GM18873 (cell line): ENCODE data around the gene EVI2B.
A peak's percentile ranks its signal among the peaks of the same experiment; 100 is the strongest.
"Not testable (repeated sequence)": the region's sequence is repeated elsewhere in the genome, so short reads cannot be mapped to it uniquely, and the experiment has no call there.

Source experiments
- ATAC-seq: cut with Tn5 transposase; IDR thresholded peaks from one replicate; pipeline ENCODE4 v1.9.1; 2021; ENCODE audit warnings: mild to moderate bottlenecking, moderate library complexity, moderate number of reproducible peaks; ENCODE audit not compliant: unreplicated experiment, low FRiP score

EVI2B gene

GRCh38 chr17:31313982-31314781, at the start of gene EVI2B:
TSS of gene EVI2B (minus strand) at chr17:31314054. CDS start at chr17:31305609, 8,445 bp downstream.
- ATAC-seq, result no peak

GRCh38 chr17:31357839-31358394, 44.1 kb upstream of the EVI2B start:
- ATAC-seq, result no peak

- ATAC-seq, result no peak
Measured at GRCh38 chr17:31357091-31357490, 43.2 kb upstream of the EVI2B start.

GRCh38 chr17:31355935-31356334, 42.1 kb upstream of the EVI2B start:
- ATAC-seq, result no peak

- no peak for ATAC-seq
Measured at GRCh38 chr17:31349454-31349853, 35.6 kb upstream of the EVI2B start.

GRCh38 chr17:31345191-31345747, 31.4 kb upstream of the EVI2B start:
- not testable (repeated sequence) for ATAC-seq

GRCh38 chr17:31339906-31340661, 26.2 kb upstream of the EVI2B start:
- no peak for ATAC-seq

GRCh38 chr17:31329221-31329620, 15.4 kb upstream of the EVI2B start:
- no peak for ATAC-seq

- ATAC-seq, result no peak
Measured at GRCh38 chr17:31328160-31328535, 14.3 kb upstream of the EVI2B start.

GRCh38 chr17:31327534-31328159, 13.8 kb upstream of the EVI2B start:
- no peak for ATAC-seq

GRCh38 chr17:31323551-31323950, 9.7 kb upstream of the EVI2B start:
- no peak for ATAC-seq

- no peak for ATAC-seq
Measured at GRCh38 chr17:31321966-31322365, 8.1 kb upstream of the EVI2B start.

- no peak for ATAC-seq
Measured at GRCh38 chr17:31321481-31321880, 7.6 kb upstream of the EVI2B start, which contains the start of gene EVI2A. TSS of gene EVI2A (minus strand) at chr17:31321622. CDS start at chr17:31319013, 2,609 bp downstream.

- no peak for ATAC-seq
Measured at GRCh38 chr17:31320791-31321190, 6.9 kb upstream of the EVI2B start.

GRCh38 chr17:31320241-31320640, 6.4 kb upstream of the EVI2B start:
- ATAC-seq, result no peak

- no peak for ATAC-seq
Measured at GRCh38 chr17:31318851-31319661, 5.2 kb upstream of the EVI2B start.

GRCh38 chr17:31318298-31318801, 4.5 kb upstream of the EVI2B start:
- peak; percentile 33 for ATAC-seq

GRCh38 chr17:31314782-31315100, 887 bp upstream of the EVI2B start:
- no peak for ATAC-seq

GRCh38 chr17:31312223-31312622, 1.6 kb downstream of the EVI2B start:
- ATAC-seq, result not testable (repeated sequence)

- ATAC-seq, result no peak
Measured at GRCh38 chr17:31311526-31311925, 2.3 kb downstream of the EVI2B start.
